HTERT RPE-1 (cell line): ENCODE data around the gene HTT.
"Not testable (repeated sequence)": the region's sequence is repeated elsewhere in the genome, so short reads cannot be mapped to it uniquely, and the experiment has no call there.

Experiments used
- in situ Hi-C: fragments of 300-500 bp; cut with MboI; formaldehyde crosslinking; loops from 4 replicates; pipeline ENCODE4 v1.14.3; 2020; ENCODE audit warnings: low sequenced_read_pairs

HTT gene

GRCh38 chr4:3118312-3118711, 43.8 kb downstream of the HTT start:
- in situ Hi-C loops: no loop called here

- in situ Hi-C loops: no loop called here
These were observed 45.0 kb downstream of the HTT start for GRCh38 chr4:3119464-3119863.

- in situ Hi-C loops: no loop called here
These were observed 46.6 kb downstream of the HTT start for GRCh38 chr4:3121110-3121509.

DNA sequence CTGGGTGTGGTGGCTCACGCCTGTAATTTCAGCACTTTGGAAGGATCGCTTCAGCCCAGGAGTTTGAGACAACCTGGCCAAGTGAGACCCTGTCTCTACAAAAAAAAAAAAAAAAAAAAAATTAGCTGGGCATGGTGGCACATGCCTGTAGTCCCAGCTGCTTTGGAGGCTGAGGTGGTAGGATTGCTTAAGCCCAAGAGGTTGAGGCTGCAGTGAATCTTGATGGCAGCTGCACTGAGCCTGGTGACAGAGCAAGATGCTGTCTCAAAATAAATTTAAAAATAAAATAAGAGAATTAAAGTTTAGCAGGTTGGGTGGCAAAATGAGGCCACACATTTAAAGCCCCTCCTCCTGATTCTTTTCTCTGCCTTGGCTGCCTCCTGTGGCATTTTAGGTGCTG, 47.1 kb downstream of the HTT start:
- in situ Hi-C loops: no loop called here

- in situ Hi-C loops: no loop called here
These were observed 47.6 kb downstream of the HTT start for GRCh38 chr4:3122081-3122563.

- in situ Hi-C loops: no loop called here
These were observed 48.7 kb downstream of the HTT start for GRCh38 chr4:3123181-3123671.

DNA sequence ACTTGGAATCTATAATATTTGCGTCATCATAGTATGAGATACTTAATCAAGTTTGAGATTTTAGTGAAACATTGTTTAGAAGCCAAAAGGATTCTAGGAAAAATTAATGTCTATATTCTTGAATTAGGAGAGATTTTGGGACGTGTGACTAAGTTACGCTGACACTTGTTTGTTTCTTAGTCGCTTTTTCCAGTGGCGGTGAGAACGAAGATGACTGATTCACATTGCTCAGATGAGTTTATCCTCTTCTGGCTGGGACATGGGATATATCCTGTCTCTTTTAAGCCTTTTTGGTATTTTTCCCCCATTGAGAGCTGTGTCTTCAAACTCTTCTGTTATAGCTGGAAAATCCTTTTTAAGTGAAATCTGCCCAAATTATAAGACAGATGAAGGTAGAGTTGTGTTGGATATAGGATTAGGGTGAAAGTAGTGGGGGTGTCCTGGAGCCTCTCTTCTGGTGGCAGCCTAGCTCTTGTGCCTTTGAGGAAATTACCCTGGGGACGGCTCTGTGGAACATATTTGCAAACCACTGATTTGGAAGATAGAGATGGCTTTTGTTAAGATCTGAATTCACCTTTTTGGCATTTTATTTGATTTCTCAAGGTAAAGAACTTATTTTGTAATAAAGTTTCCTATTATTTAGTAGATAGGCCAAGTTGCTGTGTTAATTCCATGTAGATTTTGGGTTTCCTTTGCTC, 49.7 kb downstream of the HTT start:
- in situ Hi-C loops: no loop called here

DNA sequence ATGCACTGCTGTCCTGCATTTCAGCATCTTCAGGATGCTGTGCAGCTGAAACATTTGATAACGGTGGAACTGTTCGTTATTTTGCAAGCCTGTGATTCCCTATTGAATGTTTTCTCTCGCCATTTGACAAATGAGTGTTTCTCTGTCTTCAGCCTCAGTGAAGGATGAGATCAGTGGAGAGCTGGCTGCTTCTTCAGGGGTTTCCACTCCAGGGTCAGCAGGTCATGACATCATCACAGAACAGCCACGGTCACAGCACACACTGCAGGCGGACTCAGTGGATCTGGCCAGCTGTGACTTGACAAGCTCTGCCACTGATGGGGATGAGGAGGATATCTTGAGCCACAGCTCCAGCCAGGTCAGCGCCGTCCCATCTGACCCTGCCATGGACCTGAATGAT, 52.6 kb downstream of the HTT start:
- in situ Hi-C loops: no loop called here

DNA sequence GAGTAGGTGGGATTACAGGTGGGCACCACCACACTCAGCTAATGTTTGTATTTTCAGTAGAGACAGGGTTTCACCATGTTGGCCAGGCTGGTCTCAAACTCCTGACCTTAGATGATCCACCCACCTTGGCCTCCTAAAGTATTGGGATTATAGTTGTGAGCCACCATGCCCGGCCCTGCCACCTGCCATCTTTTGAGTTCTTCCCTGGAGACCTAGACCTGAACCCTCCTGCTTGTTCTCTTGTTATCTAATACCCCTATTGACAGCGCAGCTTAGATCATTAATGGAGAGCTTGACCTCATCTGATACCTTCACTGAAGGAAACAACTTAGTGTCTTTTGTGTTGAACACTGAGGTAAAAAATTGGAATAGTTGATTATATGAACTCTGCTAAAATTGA, 53.6 kb downstream of the HTT start:
- in situ Hi-C loops: no loop called here

- in situ Hi-C loops: no loop called here
These were observed 54.5 kb downstream of the HTT start for GRCh38 chr4:3128976-3129375.

- in situ Hi-C loops: no loop called here
These were observed 55.7 kb downstream of the HTT start for GRCh38 chr4:3130201-3130600.

DNA sequence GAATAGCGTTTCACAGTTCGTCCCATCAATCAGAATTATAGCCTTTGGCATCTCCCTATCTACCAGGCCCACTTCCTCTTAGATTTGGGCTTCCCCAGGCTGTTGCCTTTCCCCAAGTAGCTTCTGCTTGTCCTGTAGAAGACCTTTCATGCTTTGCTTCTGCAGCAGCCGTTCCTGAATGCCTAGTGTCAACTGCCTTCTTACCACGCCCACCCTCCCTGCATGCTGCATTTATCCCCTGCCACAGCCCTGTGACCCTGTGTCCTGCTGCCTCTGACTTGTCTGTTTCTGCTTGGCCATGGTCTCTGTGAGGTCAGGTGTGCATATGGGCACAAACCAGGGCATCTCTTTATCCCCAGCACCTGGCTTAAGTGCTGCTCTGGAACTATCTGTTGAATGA, 56.3 kb downstream of the HTT start:
- in situ Hi-C loops: no loop called here

DNA sequence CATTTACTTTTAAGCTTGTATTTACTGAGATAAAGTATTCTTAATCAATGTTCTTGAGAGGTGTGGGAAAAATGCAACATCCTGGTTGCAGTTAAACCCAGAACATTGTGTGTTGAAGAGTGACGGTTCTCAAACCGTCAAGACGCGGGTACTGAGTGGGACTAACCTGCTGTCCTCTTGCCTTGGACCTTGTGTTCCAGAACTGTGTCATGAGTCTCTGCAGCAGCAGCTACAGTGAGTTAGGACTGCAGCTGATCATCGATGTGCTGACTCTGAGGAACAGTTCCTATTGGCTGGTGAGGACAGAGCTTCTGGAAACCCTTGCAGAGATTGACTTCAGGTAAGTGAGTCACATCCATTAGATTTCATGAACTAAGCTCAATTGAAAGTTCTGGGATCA, 59.7 kb downstream of the HTT start:
- in situ Hi-C loops: no loop called here

- in situ Hi-C loops: no loop called here
These were observed 60.9 kb downstream of the HTT start for GRCh38 chr4:3135155-3136011.

- in situ Hi-C loops: no loop called here
These were observed 62.0 kb downstream of the HTT start for GRCh38 chr4:3136454-3136853.

GRCh38 chr4:3137908-3138307, 63.4 kb downstream of the HTT start:
- in situ Hi-C loops: no loop called here

DNA sequence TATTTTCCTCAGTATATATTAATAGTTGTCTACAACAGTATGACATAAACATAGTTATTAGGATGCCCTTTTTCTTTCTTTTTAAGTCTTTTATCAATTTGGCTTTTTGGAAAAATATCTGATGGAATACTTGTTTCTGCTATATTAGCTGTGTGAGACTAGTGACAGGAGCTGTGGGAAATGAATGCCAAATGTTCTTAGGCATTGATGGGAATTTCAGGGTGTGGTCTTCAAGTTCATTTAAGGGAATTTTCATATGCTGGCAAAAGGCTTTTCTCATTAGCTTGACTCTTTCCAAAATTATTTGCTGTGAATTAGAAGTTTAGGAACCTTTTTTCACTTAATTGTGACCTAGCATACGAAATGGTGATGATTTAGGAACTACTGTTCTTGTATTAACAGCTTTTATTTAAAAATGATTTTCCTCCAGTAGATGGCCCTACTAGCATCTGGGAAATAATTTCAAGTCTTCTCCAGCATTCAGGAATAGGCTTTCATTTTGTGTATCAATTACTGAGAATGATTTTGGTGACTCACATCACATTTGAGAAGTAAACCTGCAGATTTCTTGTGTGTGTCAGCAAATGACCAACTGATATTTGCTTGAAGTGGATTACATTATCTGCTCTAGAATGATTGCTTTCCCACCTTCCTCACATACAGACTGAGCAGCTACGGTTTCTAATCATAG, 70.9 kb downstream of the HTT start:
- in situ Hi-C loops: no loop called here

DNA sequence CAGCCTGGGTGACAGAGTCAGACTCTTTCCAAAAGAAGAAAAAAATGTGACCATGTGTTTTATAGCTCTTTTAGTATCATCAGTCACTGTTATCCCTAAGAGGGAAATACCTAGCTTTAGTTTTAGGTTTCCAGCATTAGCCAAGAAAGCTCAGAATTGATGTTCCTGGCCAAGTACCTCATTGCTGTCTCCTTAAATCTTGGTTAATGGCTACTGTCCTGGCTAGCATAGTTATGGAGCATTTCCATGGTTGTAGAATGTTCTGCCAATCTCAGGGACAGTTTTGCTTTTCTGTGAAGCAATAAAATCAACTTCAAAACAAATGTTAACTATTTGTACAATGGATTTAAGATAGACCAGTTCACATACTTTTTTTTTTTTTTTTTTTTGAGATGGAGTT, 74.4 kb downstream of the HTT start:
- in situ Hi-C loops: no loop called here

DNA sequence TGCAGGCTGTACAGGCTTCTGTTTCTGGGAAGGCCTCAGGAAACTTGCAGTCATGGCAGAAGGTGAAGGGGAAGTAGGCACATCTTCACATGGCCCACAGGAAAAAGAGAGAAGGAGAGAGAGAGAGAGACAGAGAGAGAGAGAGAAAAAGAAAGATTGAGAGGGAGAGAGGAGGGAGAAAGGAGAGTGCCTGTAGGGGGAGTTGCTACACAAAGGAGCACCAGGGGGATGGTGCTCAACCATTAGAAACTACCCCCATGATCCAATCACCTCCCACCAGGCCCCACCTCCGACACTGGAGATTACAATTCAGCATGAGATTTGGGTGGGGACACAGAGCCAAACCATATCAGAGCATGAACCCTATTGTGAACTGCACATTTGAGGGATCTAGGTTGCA, 76.8 kb downstream of the HTT start:
- in situ Hi-C loops: not testable (repeated sequence)

DNA sequence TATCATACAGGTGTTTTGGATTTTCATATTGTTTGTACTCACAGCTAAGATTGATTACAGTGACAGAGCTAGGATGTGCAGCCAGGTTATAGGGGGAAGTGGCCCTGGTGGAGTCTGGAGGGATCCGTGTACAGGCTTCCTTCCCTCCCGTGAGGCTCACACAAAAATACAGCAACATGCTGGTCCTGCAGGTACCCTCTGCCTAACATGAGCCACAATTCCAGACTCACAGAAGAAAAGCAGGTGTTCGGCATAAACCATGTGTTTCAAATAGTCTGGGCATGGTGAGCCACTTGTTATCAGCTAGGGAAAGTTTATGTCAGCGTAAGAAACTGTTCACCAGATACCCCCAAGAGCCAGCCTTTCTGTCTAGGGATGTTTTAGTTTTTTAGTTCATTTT, 82.9 kb downstream of the HTT start:
- in situ Hi-C loops: no loop called here

GRCh38 chr4:3158841-3159240, 84.4 kb downstream of the HTT start:
- in situ Hi-C loops: no loop called here

DNA sequence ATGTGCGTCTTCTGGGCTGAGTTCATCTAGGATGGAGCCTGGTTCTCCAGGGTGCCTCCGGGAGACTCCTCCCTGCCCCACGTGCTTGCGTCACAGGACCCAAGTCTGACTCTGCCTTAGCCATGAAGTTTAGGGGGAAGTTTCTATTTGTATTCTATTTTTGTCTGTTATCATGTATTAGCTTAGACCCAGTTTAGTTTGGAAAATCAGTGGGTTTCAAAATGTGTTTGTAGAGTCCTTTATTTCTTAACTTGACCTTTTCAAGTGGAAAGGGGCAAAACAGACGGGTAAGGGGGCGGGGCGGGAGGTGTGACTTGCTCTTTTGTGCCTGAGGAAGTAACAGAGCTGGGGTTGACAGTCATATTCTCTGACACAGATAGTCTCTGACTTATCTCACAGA, 86.0 kb downstream of the HTT start:
- in situ Hi-C loops: no loop called here
